GM19023 (cell line): ENCODE results near the gene MGMT.
"Not testable (repeated sequence)": the region's sequence is repeated elsewhere in the genome, so short reads cannot be mapped to it uniquely, and the experiment has no call there.

Experiments
- ATAC-seq: cut with Tn5 transposase; IDR thresholded peaks from one replicate; pipeline ENCODE4 v1.9.1; 2021; ENCODE audit warnings: mild to moderate bottlenecking, moderate library complexity; ENCODE audit not compliant: unreplicated experiment

Gene MGMT

GRCh38 chr10:129466703-129467358, at the start of gene MGMT:
Gene MGMT (plus strand): TSS chr10:129467241.
- peak; percentile 88 for ATAC-seq

GRCh38 chr10:129417870-129418269, 49.2 kb upstream of the MGMT start:
- ATAC-seq = no peak

GRCh38 chr10:129418496-129419225, 48.4 kb upstream of the MGMT start:
- ATAC-seq = no peak

GRCh38 chr10:129419397-129419796, 47.6 kb upstream of the MGMT start:
- no peak for ATAC-seq

- no peak for ATAC-seq
Measured at GRCh38 chr10:129421399-129422010, 45.5 kb upstream of the MGMT start.

- ATAC-seq = no peak
Measured at GRCh38 chr10:129424978-129425377, 42.1 kb upstream of the MGMT start.

- ATAC-seq = no peak
Measured at GRCh38 chr10:129426606-129427005, 40.4 kb upstream of the MGMT start.

- ATAC-seq = no peak
Measured at GRCh38 chr10:129433266-129433665, 33.8 kb upstream of the MGMT start.

- ATAC-seq = not testable (repeated sequence)
Measured at GRCh38 chr10:129435724-129436123, 31.3 kb upstream of the MGMT start.

GRCh38 chr10:129438024-129438423, 29.0 kb upstream of the MGMT start:
- no peak for ATAC-seq

GRCh38 chr10:129440247-129440646, 26.8 kb upstream of the MGMT start:
- no peak for ATAC-seq

- ATAC-seq = no peak
Measured at GRCh38 chr10:129440722-129441316, 26.2 kb upstream of the MGMT start.

- ATAC-seq = no peak
Measured at GRCh38 chr10:129441372-129442009, 25.6 kb upstream of the MGMT start.

GRCh38 chr10:129442866-129443265, 24.2 kb upstream of the MGMT start:
- no peak for ATAC-seq

- ATAC-seq = no peak
Measured at GRCh38 chr10:129444359-129444758, 22.7 kb upstream of the MGMT start.

GRCh38 chr10:129445436-129446182, 21.4 kb upstream of the MGMT start:
- no peak for ATAC-seq

GRCh38 chr10:129446183-129446581, 20.9 kb upstream of the MGMT start:
- no peak for ATAC-seq

- ATAC-seq = no peak
Measured at GRCh38 chr10:129447486-129447885, 19.6 kb upstream of the MGMT start.

- ATAC-seq = no peak
Measured at GRCh38 chr10:129448086-129448485, 19.0 kb upstream of the MGMT start.

- ATAC-seq = no peak
Measured at GRCh38 chr10:129448539-129448938, 18.5 kb upstream of the MGMT start.

GRCh38 chr10:129449893-129450292, 17.1 kb upstream of the MGMT start:
- ATAC-seq = no peak
